ENCODE measurements around the gene VAX1.
"Not testable (repeated sequence)": the region's sequence is repeated elsewhere in the genome, so short reads cannot be mapped to it uniquely, and the experiment has no call there.

VAX1 gene, protein sequence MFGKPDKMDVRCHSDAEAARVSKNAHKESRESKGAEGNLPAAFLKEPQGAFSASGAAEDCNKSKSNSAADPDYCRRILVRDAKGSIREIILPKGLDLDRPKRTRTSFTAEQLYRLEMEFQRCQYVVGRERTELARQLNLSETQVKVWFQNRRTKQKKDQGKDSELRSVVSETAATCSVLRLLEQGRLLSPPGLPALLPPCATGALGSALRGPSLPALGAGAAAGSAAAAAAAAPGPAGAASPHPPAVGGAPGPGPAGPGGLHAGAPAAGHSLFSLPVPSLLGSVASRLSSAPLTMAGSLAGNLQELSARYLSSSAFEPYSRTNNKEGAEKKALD

DNA sequence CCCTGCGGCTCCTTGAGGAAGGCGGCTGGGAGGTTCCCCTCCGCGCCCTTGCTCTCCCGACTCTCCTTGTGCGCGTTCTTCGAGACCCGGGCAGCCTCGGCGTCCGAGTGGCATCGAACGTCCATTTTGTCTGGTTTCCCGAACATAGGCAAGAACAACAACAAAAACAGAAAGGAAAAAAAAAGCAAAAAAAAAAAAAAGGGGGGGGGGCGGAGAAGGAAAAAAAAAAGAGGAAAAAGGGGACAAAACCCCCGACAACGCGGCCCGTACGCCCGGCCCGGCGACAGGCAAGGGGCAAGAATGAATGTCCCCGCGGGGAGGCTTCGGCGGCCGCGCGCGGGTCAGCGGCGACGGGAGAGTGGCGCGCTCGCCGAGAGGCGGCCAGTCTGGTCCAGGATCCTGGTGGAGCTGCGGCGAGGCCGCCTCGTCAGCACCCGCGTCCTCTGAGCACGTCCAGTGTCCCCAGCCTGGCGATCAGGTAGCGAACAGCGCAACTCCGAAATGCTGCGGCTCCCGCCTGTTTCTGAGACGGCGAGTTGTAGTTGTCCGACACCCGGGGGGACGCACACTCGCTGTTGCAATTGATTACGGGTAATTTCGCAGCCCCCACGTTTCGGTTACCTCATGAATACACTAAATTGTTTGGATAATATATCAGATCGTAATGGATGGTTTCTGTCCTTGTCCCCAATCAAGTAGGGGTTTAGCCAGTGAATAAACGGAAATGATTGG is at the start of gene VAX1:
Gene VAX1, minus strand, starts transcription at position 360 of the 732 bp plus-strand sequence. Its CDS starts 214 bp downstream, at position 146.
- no peak for DNase-seq (ENCODE audit: low read depth in 2 of 3, low spot score in 1 of 3)

DNA sequence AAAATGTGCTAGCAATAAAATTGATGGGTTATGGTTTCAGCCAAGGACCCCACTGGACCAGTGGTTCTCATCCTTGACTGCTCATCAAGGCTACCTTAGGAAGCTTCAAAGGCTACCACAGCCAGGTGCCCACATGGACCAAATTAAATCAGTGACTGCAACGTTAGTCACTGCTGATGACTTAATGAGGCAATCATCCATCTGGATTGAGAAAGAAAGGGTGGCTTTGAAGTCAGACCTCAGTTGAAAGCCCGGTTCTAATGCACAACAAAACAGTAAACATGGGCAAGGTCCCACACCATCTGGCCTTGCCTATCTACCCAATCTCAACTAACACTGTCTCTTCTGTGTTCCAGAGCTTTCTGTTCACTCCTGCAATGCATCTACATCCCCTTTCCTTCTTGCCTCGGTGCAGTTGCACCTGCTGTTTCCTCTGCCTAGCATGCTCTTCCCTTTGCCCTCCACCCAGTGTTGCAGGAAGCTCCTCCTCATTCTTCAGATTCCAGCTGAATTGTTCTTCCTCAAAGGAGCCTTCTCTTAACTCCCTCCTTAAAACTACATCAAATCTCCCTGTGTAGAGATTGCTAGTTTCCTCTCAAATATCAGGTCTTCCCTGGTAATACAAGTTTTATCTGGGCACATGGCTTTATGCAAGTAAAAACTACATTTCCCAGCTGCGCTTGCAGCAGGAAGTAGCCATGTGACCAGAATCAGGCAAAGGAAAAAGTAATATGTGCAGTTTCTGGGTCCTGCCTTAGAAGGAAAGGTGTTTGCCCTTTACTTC is 49.0 kb upstream of the VAX1 start:
- no peak for DNase-seq (ENCODE audit: low read depth in 2 of 3, low spot score in 1 of 3)

- DNase-seq (ENCODE audit: low read depth in 2 of 3, low spot score in 1 of 3): not testable (repeated sequence)
These were observed 47.7 kb upstream of the VAX1 start for GRCh38 chr10:117185817-117186216.

DNA sequence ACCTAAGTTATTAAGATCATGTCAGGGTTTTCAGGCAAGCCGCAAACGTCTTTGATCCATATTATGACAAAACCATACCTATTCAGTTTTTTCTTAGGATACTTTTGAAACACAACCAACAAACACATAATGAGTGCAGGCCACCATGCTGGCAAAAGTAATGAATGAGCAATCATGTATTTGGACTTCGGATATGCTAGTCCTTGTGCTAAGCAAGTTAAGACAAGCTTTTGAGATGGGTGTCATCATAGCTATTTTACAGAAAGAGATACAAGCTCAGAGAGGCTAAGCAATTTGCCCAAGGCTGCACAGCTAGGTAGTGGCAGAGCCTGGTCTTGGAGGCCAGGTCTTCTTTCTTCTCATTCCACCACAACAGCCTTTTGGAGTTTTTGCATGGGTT is 46.8 kb upstream of the VAX1 start:
- DNase-seq (ENCODE audit: low read depth in 2 of 3, low spot score in 1 of 3): no peak

DNA sequence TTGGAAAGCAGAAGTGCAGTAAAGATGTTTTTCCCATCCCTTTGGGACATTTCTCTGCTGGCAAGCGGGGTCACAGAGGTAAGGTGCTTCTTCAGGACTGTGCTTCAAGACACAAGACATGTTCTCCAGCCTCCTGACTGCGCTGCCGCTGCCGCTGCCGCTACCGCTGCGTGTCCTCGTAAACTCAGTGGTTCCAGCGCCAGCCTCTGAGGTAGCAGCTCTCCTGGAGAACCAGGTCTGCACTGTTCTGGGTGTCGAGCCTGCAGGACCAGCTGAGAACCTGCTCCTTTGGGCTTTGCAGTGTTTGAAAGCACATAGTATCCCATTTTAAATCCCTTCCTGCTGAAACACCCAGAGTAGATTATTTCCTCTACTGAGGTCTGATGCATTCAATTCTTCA is 46.2 kb upstream of the VAX1 start:
- DNase-seq (ENCODE audit: low read depth in 2 of 3, low spot score in 1 of 3): no peak

DNA sequence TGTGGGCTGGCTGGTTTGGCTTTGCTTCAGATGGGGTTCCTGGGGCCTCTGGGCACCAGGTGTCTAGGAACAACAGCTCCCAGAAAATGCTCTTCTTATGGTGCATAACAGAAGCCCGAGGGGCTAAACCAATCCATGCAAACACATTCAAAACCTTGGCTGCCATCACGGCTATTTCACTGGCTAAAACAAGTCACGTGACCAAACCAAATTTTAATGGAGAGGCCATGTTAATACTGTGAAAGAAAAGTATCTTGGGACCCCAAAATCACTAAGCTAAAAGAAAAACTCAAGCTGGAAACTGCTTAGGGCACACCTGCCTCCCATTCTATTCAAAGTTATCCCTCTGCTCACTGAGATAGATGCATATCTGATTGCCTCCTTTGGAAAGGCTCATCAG is 40.1 kb upstream of the VAX1 start:
- DNase-seq (ENCODE audit: low read depth in 2 of 3, low spot score in 1 of 3): no peak

DNA sequence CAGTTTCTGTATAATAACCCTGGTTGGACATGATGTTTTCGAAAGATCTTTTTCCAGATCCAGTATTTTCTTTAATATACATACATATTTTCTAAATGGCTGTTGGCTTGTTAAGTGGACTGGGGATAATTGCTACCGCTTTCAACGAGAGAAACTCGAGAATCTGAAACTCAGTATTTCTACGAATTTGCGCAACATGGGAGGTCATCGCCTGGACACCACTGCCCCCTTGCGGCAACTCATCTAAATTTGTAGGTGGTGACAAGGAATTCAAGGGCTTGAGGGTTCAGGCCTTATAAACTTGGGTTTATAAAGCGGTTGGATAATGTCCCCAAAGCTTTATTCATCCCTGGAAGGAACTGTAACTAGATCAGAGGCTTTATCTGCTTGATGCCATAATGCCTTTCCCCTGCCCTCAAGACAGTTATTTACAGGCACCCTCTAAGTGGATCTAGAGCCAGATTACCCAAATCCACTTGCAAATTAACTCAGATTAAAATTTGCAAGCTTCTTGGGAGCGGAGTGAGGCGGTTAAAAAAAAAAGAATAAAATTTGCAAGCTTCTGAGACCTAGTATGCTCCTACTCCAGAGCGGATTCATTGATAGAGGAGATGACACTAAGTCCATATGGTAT is 37.9 kb upstream of the VAX1 start:
- peak; percentile 52 to 81 (median 71) for DNase-seq (ENCODE audit: low read depth in 2 of 3, low spot score in 1 of 3)

DNA sequence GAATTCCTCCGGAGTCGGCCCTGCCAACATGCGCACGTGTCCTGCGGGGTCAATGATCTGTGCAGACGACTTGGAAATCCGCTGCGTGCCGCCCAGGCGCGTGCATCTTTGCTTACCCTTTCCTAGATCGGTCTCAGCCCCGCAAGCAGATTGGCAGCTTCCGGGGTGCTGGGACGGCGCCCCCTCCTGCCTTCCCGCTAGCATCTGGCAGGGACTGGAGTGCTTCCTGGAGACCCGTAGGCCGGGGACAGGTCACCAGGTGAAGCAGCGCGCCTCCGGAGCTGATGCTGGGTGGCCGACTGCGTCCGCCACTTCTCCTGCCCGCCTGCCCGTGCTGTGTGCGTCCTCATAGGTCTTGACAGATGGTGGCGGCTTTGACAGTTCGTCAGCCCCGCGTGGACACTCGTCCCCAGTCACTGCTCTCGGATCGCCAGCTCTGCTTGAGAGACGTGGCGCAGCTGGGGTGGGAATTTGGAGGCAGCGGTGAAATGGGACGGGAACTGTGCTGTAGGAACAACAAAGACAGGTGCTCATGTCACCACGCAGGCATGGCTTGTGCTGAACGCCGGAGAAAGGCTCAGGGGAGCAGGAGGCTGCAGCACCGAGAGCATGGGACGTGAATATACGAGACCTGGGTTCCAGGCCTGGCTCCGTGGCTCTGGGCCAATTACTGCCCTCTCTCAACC is 37.3 kb upstream of the VAX1 start:
- DNase-seq (ENCODE audit: low read depth in 2 of 3, low spot score in 1 of 3): no peak

- peak; percentile 78 to 94 (median 80) for DNase-seq (ENCODE audit: low read depth in 2 of 3, low spot score in 1 of 3)
These were observed 36.6 kb upstream of the VAX1 start for GRCh38 chr10:117174439-117175214.

DNA sequence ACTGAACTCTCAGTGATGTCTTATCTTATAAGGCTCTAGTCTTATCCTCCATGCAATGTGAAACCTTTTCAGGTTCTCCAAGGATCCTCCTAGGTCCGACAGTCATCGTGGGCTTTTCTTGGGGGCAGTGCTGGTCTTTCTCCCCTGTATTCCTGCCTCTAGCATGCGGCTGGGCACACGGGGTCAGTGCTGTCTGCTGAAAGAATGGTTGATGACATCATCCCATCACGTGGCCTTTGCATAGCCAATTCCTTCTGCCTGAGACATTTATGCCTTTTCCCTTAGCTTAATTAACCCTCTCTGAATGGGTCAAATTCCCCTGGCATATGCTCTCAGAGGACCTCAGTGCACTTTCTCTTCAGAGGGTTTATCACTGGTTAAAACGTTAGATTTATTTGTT is 32.2 kb upstream of the VAX1 start:
- no peak for DNase-seq (ENCODE audit: low read depth in 2 of 3, low spot score in 1 of 3)

- DNase-seq (ENCODE audit: low read depth in 2 of 3, low spot score in 1 of 3): no peak
These were observed 31.4 kb upstream of the VAX1 start for GRCh38 chr10:117169480-117169879.

DNA sequence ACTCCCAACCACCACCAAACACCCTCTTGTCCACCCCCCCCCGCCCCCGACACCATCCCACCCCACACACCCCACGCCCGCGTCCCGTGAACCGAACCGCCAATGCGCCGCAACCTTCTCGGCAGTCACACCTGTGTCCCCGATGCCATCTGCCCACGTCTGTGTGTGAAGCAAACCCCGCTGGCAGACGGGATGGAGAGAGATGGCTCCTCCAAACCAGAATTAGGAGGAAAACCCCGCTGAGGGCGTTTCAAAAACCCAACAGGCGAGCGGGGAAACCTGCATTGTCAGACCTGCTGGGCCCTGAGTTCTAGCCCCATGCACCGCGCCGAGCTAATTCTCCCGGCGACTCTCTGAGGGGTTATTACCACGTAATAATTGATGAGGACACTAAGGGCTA is 30.7 kb upstream of the VAX1 start:
- no peak for DNase-seq (ENCODE audit: low read depth in 2 of 3, low spot score in 1 of 3)

GRCh38 chr10:117167789-117168674 is 30.0 kb upstream of the VAX1 start:
- peak; percentile 46 to 63 (median 60) for DNase-seq (ENCODE audit: low read depth in 2 of 3, low spot score in 1 of 3)

DNA sequence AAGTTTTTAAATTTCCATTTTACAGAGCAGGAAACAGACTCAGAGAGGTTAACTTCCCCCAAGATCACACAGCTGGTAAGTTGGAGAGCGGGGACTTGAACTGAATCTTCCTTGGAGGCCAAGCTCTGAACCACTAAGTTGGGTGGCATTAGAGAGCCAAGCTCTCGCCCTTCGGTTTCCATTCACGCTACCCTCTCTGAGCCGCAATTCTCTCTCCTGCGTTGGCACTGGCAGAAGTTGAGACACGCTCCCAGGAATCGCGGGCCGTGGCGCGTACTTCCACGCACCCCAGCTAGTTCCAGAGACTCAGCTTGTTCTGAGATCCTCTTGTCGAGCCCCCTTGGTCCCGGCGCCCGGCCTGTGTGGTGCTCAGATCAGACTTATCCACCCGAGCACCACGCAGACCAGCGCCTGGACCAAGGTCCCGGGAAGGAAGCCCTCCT is 29.3 kb upstream of the VAX1 start:
- DNase-seq (ENCODE audit: low read depth in 2 of 3, low spot score in 1 of 3): no peak

GRCh38 chr10:117166418-117167345 is 28.6 kb upstream of the VAX1 start:
- no peak for DNase-seq (ENCODE audit: low read depth in 2 of 3, low spot score in 1 of 3)

DNA sequence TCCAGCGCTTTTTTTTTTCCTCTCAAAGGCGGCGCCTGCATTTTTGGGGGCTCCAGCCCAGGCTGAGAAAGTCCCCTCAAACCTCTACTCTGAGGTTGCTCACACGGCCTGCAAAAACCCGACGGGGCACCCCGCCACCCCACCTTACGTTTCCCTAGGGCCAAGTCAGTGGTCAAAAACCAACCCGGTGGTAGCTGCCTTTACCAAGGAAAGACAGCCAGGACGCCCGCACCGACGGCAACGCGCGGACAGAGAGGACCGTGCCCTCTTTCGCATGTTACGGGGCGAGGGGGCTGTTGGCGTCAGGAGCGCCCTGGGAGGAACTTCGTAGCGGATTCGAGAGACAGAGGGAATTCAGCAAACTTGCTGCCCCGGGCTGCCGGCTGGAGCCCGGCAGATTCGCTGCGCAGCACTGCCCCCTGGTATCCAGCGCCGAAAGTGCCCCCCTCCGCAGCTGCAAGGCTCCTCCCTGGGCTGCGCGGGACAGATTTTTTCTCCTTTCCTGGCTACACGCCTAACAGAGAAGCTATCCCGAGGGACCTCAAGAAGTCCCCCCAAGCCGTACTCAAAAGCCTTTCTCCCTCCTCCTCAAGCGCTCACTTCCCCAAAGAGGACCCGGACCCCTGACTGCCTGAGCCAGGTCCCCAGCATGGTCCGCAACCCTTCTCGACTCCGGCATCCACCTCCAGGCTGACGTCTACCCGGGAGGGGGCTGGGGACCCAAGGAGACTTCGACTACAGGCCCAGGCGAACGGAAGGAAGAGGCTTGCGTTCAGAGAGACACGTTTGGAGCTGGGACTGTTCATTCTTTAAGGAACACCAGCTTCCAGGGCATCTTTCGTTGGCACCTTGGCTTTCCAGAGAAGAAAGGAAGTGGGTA is 27.7 kb upstream of the VAX1 start:
- DNase-seq (ENCODE audit: low read depth in 2 of 3, low spot score in 1 of 3): no peak

Data from stimulated activated CD4-positive, alpha-beta T cell treated with anti-CD3 and anti-CD28 coated beads, Interleukin-12 subunit alpha, Interleukin-12 subunit beta, amount 100 ng/mL, for 48 hours (primary cell).